Activated CD4-positive, alpha-beta T cell treated with anti-CD3 and anti-CD28 coated beads for 36 hours (primary cell): ENCODE data around the gene RANGAP1. TPM values are rescaled to one million over a fixed set of nuclear protein-coding genes. Genes with fewer than 3 reads are reported as not detected.

ENCODE experiments used
- ATAC-seq: fragments of 200-7000 bp; cut with Tn5 transposase; one replicate; pipeline ENCODE4 v1.10.0; 2021; ENCODE audit warnings: mild to moderate bottlenecking, moderate library complexity
- CTCF ChIA-PET: fragments of 350-600 bp; sonication (Branson Sonifier 250); formaldehyde crosslinking; loops from one replicate; lab custom pipeline; 2021; ENCODE audit warnings: antibody characterized with exemption; lab: Charles Lee
- POLR2A ChIA-PET: fragments of 350-600 bp; sonication (Branson Sonifier 250); formaldehyde crosslinking; loops from one replicate; lab custom pipeline; 2021; ENCODE audit warnings: antibody characterized with exemption, inconsistent platforms; lab: Charles Lee
- DNase-seq: peaks from one replicate; pipeline ENCODE4 v3.0.0-alpha.2; 2020
- H3K27ac Mint-ChIP-seq: one replicate; pipeline ENCODE4 v1.8.0; 2021; ENCODE audit warnings: mixed read lengths
- H3K27me3 Mint-ChIP-seq: one replicate; pipeline ENCODE4 v1.8.0; 2021; ENCODE audit warnings: mixed read lengths
- H3K36me3 Mint-ChIP-seq: one replicate; pipeline ENCODE4 v1.8.0; 2021; ENCODE audit warnings: low read depth, mixed read lengths
- H3K4me1 Mint-ChIP-seq: one replicate; pipeline ENCODE4 v1.8.0; 2021; ENCODE audit warnings: mixed read lengths
- H3K4me3 Mint-ChIP-seq: one replicate; pipeline ENCODE4 v1.8.0; 2021; ENCODE audit warnings: mild to moderate bottlenecking, moderate library complexity, mixed read lengths
- H3K9me3 Mint-ChIP-seq: one replicate; pipeline ENCODE4 v1.8.0; 2021; ENCODE audit warnings: low read depth, mixed read lengths
- intact Hi-C, 2 experiments: fragments of 100-400 bp; cut with DNase I in 1 of 2; cut with micrococcal nuclease in 1 of 2; formaldehyde crosslinking; loops; one replicate each; pipeline versions ENCODE4 v1.14.2 to v1.15.1; 2022 to 2024; cut with DNase I, micrococcal nuclease
- total RNA-seq, 2 experiments: library from RNA; stranded (reverse); gene quantifications; one replicate each; pipeline ENCODE4 v1.2.3, GENCODE V29; 2021

RANGAP1 gene, protein sequence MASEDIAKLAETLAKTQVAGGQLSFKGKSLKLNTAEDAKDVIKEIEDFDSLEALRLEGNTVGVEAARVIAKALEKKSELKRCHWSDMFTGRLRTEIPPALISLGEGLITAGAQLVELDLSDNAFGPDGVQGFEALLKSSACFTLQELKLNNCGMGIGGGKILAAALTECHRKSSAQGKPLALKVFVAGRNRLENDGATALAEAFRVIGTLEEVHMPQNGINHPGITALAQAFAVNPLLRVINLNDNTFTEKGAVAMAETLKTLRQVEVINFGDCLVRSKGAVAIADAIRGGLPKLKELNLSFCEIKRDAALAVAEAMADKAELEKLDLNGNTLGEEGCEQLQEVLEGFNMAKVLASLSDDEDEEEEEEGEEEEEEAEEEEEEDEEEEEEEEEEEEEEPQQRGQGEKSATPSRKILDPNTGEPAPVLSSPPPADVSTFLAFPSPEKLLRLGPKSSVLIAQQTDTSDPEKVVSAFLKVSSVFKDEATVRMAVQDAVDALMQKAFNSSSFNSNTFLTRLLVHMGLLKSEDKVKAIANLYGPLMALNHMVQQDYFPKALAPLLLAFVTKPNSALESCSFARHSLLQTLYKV
- total RNA-seq = 100 to 1,000 TPM; 140 to 157 TPM

DNA sequence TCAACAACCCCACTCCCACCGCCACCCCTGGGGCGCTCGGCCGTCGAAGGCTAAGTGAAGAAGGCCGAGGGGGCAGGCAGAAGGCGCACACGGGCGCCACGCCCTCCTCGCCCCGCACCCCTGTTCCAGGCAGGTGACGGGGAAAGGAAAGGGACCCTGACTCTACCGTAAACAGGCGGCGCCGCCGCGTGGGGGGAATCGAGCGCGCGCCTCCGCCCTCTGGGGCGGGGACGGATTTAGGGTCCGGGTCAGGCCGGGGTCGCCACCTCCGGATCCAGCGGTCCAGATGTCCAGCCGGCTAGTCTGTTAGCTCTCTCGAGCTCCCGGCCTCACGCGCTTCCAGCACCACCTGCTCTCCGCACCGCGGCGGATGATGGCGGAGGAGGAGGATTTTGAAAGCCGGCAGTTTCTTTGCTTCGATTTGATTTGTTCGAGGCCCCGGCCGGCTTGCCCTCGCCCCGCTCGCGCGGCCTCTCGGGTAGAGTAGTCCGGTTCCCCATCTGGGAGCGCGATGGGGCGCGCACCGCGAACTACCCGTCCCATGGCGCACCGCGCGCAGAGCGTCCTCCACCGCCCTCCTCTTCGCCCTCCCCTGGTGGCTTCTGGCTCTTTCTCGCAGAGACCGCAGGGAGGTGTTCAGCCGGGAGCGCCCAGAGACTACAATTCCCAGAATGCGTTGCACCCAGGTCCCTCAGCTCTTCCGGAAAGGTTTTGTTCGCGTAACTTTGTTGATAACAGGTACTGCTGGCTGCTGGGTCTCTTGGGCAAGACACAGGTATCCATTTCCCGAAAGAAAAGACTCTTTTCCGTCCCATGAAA, at the start of gene RANGAP1:
TSS of gene RANGAP1 (minus strand) at position 368 of the 819 bp plus-strand sequence. CDS start 5,143 bp downstream, outside the sequence.
- H3K27me3 Mint-ChIP-seq = no peaks in the 10 kb centered on the region
- peaks cover 31% of the 10 kb centered on the region for H3K36me3 Mint-ChIP-seq
- intact Hi-C loops = loop anchor here (1.0 to 10.0 kb wide), 20 partner anchors 15 to 1329 kb away; partner anchors contain the start of genes ACO2 (in 2 of the 2), L3MBTL2 (in 2 of the 2), POLR3H (in 2 of the 2) and RBX1 (in 2 of the 2)
- H3K4me3 Mint-ChIP-seq = peak within 1 kb of the TSS; percentile 88
- no peaks in the 10 kb centered on the region for H3K9me3 Mint-ChIP-seq
- POLR2A ChIA-PET = interaction anchor here (0.6 to 2.1 kb wide), 15 partner anchors 10 to 363 kb away, joined by 3 to 20 read pairs (median 5); partner anchors contain the start of genes ACO2, DESI1, PHF5A and PMM1
- peaks cover 33% of the 10 kb centered on the region for H3K4me1 Mint-ChIP-seq
- ATAC-seq (peak; percentile 94), DNase-seq (peak; percentile 99)
- peak within 1 kb of the TSS; percentile 97 for H3K27ac Mint-ChIP-seq
- CTCF ChIA-PET = interaction anchor here (0.6 to 3.3 kb wide), 7 partner anchors 15 to 805 kb away, joined by 3 to 15 read pairs (median 4); partner anchors contain the start of genes EP300, NDUFA6 and ZC3H7B

DNA sequence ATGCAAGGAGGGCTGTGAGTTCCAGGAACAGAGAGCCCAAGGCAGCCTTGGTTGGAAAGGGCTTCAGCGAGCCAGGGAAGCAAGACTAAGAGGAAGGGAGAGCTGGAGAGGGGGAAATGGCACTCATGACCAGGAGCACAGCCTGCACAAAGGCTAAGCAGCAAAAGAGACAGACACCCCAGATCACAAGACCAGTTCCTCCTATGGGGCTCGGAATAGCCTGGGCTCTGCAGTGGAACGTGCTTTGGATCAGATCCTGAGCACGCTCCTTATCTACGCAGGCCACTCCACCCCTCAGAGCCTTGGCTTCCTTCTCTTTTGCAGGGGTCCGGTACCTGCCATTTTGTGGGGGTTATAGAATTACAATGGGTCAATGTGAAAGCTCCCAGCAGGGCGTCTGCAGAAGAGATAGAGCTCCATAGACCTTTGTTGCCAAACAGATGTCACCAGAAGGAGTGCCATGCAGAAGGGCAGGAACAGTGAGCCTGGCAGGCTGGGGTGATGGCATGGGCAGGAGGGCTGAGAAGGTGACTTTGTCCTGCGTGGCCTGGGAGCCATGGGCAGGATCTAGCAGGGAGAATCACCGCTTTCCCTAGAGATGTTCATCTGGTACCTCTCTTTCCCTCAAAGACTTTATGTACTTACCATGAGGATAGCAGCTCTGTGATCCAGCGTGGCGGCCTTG, 49.1 kb upstream of the RANGAP1 start:
- CTCF ChIA-PET = no interaction called here
- Mint-ChIP-seq H3K27me3 (no peaks in the 10 kb centered on the region), H3K27ac (no peak overlapping the region), H3K4me3 (no peak overlapping the region), H3K9me3 (no peaks in the 10 kb centered on the region), H3K4me1 (peaks cover 8% of the 10 kb centered on the region), H3K36me3 (peaks cover 13% of the 10 kb centered on the region)
- no peak for DNase-seq
- POLR2A ChIA-PET = interaction anchor here (0.6 kb wide), 1 partner anchor 31 kb away, joined by 11 read pairs; no protein-coding TSS in a partner anchor
- ATAC-seq = no peak
- intact Hi-C loops = no loop called here

DNA sequence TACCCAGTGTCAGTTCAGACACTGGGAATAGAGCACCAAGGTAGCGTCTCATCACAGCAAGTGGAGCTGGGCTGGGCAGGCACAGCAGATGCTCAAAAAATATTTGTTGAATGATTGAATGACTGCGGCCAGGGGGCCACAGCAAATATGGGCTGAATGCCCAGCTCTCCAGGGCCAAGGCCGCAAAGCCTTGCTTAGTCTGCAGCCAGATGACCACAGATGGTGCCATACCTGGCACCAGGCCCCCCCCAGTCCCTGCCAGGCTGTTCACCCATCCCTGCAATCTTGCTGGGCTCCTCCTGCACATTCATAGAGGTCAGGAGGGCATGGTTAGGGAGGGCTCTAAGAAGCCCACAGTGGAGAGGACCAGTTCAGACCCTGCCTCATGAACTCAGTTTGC, 48.2 kb upstream of the RANGAP1 start:
- H3K4me3 Mint-ChIP-seq = no peak overlapping the region
- DNase-seq = no peak
- peaks cover 13% of the 10 kb centered on the region for H3K36me3 Mint-ChIP-seq
- no peaks in the 10 kb centered on the region for H3K27me3 Mint-ChIP-seq
- POLR2A ChIA-PET = no interaction called here
- CTCF ChIA-PET = interaction anchor here (0.5 to 1.1 kb wide), 3 partner anchors 11 to 192 kb away, joined by 3 read pairs; no protein-coding TSS in a partner anchor
- no peaks in the 10 kb centered on the region for H3K9me3 Mint-ChIP-seq
- peaks cover 8% of the 10 kb centered on the region for H3K4me1 Mint-ChIP-seq
- ATAC-seq = no peak
- no peak overlapping the region for H3K27ac Mint-ChIP-seq
- intact Hi-C loops = no loop called here

DNA sequence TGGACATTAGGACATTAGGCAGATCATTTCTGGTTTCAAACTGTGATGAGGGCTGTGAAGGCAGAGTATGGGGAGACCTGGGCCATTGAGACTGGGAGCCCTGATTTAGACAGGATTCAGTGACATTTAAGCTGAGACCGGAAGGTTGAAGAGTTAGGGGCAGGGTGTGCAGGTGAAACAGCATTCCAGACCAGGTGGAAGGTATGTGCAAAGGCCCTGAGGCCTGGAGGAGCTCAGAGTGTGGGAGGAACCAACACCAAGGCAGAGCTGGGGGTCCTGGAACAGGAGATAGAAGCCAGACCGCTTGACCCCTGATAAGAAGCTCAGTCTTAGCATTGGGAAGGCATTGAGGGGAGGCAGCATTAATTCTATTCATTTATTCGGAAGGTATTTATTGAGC, 47.8 kb upstream of the RANGAP1 start:
- H3K27ac Mint-ChIP-seq = no peak overlapping the region
- DNase-seq (no peak), ATAC-seq (no peak)
- ChIA-PET POLR2A (no interaction called here), CTCF (interaction anchor here (0.5 to 1.1 kb wide), 3 partner anchors 11 to 193 kb away, joined by 3 read pairs; no protein-coding TSS in a partner anchor)
- no peaks in the 10 kb centered on the region for H3K9me3 Mint-ChIP-seq
- H3K27me3 Mint-ChIP-seq = no peaks in the 10 kb centered on the region
- peaks cover 13% of the 10 kb centered on the region for H3K36me3 Mint-ChIP-seq
- peaks cover 8% of the 10 kb centered on the region for H3K4me1 Mint-ChIP-seq
- intact Hi-C loops = no loop called here
- H3K4me3 Mint-ChIP-seq = no peak overlapping the region

DNA sequence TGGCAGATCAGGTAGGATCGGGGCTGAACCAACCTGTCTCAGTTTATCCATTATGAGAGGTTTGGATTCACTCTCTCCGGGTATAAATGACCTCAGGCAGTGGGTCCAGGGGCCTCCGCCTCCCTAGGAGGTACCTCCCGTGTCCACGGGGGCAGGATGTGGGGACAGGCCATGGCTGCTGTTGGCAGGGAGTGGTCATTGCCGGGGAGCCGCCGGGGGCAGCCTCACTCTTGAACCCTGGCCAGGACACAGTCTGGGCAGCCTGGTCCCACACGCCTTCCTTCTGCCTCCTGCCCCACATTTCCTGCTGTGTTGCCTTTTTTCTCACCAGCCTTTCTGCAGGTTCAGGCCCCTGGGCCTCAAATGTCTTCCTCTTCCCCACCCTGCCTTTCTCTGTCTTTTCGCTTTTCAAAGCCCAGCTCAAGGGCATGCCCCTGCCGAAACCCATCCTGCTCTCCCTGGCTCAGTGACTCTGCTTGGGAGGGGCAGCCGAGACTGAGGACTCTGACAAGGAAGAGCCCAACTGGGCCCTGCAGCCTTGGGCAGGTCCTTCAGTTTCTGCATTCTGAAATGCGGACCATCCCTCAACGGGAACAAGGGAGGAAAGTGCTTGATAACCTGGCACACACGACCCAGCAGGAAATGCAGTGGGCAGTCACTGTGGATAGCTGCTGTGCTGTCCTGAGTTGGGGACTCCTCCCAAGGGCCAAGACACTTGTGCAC, 46.4 kb upstream of the RANGAP1 start:
- CTCF ChIA-PET = no interaction called here

DNA sequence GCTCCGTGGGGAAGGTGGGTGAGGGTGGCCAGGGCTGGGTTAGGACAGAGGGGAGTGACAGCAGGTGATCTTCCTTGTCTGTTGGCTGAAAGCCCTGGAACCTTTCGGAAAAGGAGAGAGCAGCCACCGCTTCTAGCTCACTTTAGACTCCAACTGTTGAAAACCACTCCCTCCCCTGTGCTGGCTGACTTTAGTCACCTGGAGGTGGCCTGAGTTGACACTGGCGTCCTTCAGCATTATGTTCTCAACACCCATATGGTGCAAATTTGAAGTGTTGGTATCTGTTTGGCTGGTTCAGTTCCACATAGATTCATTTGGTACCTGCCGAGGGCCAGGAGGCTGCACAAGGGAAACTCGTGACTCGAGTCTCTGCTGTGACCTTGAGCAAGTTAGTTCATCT, 44.2 kb upstream of the RANGAP1 start:
- intact Hi-C loops = no loop called here

More for the DNA sequence above, 46.4 kb upstream of the RANGAP1 start:
- no peak overlapping the region for H3K4me3 Mint-ChIP-seq
- H3K9me3 Mint-ChIP-seq = no peaks in the 10 kb centered on the region
- no peak overlapping the region for H3K27ac Mint-ChIP-seq
- ATAC-seq = no peak
- DNase-seq = no peak
- peaks cover 18% of the 10 kb centered on the region for H3K36me3 Mint-ChIP-seq
- intact Hi-C loops = no loop called here
- POLR2A ChIA-PET = no interaction called here
- H3K4me1 Mint-ChIP-seq = peaks cover 8% of the 10 kb centered on the region
- H3K27me3 Mint-ChIP-seq = no peaks in the 10 kb centered on the region

DNA sequence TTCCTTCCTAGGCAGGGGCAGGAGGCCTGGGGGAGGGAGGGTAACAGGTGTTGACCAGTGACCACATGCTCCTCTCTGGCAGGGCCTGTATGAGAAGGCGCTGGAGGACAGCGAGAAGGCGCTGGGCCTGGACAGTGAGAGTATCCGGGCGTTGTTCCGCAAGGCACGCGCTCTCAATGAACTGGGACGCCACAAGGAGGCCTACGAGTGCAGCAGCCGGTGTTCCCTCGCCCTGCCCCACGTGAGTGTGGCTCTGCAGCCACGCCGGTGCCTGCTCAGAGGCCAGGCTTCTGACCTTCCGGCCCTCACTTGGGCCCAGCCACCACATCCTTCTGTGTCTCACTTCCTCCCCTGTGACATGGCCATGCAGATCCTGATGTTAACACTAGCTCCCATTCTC, 41.1 kb upstream of the RANGAP1 start:
- intact Hi-C loops = no loop called here
- Mint-ChIP-seq H3K9me3 (no peaks in the 10 kb centered on the region), H3K4me1 (no peaks in the 10 kb centered on the region), H3K36me3 (peaks cover 24% of the 10 kb centered on the region), H3K27ac (no peak overlapping the region), H3K27me3 (no peaks in the 10 kb centered on the region), H3K4me3 (no peak overlapping the region)
- ChIA-PET POLR2A (no interaction called here), CTCF (interaction anchor here (1.1 kb wide), 1 partner anchor 36 kb away, joined by 4 read pairs; no protein-coding TSS in a partner anchor)
- ATAC-seq (no peak), DNase-seq (no peak)

More for the DNA sequence above, 44.2 kb upstream of the RANGAP1 start:
- no peaks in the 10 kb centered on the region for H3K4me1 Mint-ChIP-seq
- ATAC-seq (no peak), DNase-seq (no peak)
- no peaks in the 10 kb centered on the region for H3K9me3 Mint-ChIP-seq
- H3K4me3 Mint-ChIP-seq = no peak overlapping the region
- ChIA-PET POLR2A (no interaction called here), CTCF (interaction anchor here (0.5 kb wide), 1 partner anchor 187 kb away, joined by 3 read pairs; no protein-coding TSS in a partner anchor)
- no peak overlapping the region for H3K27ac Mint-ChIP-seq
- peaks cover 20% of the 10 kb centered on the region for H3K36me3 Mint-ChIP-seq
- H3K27me3 Mint-ChIP-seq = no peaks in the 10 kb centered on the region

DNA sequence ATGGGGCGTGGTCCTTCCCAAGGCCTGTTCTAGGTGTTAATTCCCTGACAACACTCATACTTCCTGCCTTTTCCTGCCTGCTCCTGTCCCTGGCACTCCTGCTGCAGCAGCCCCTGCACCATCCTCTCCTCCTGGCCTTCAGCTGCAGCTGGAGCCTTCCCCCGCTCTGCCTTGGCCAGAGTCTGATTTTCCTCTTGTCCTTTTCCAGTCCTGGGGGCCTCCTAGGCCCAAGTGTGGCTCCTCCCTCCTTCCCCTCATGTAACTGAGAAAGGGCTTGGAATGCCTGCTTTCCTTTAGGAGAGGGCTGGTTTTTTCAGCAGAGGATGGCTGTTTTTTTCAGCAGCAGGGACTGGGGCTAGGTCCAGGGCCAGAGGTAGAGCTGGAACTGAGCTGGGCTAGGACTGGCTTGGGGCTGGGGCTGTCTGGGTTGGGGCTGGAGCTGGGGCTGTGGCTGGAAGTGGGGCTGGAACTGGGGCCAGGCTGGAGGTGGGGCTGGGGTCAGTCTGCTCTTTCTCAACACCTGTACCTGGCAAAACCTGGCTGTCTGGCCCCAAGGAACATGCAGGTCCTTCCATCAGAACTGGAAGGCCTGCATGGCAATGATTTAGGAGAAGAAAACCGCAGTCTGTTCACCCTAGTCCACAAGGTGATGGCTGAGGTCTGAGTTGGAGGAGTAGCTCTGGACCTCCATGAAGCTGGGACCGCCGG, 39.0 kb upstream of the RANGAP1 start:
- H3K27me3 Mint-ChIP-seq = no peaks in the 10 kb centered on the region
- H3K27ac Mint-ChIP-seq = no peak overlapping the region
- intact Hi-C loops = no loop called here
- DNase-seq = no peak
- peaks cover 33% of the 10 kb centered on the region for H3K36me3 Mint-ChIP-seq
- no peak overlapping the region for H3K4me3 Mint-ChIP-seq
- H3K4me1 Mint-ChIP-seq = no peaks in the 10 kb centered on the region
- no peak for ATAC-seq
- no peaks in the 10 kb centered on the region for H3K9me3 Mint-ChIP-seq
- POLR2A ChIA-PET = no interaction called here
- CTCF ChIA-PET = no interaction called here

DNA sequence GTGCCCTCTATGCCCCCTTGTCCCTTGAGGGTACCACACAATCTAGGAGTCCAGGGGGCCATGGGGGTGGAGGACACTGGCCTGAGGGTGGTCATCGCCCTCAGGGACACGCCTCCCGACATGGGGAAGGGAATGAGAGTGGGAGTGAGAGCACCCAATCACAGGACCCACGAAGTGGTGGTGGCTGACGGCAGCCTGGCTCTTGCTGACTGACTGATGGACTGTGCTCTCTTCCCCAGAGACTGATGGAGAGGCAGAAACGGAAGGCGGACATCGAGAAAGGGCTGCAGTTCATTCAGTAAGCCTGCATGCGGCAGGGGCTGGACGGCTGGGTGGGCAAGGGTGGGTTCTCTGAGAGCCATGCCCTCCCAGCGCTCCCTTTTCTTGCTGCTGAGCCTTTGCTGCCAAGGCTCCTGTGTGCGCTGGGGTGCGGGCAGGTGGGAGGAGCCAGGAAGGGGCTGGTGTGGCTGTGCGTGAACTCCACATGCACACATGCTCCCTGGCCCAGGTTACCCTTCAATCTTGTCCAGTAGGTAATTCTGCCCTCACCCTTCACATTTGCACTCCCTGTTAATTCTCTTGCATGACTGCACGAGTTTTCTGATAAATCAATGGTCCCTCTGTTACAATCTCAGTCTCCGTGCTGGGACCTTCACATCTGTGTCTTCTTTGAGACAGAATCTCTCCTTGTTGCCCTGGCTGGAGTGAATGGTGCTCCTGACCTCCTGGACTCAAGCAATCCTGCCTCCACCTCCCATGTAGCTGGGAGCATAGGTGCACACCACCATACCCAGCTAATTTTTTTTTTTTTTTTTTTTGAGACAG, 34.6 kb upstream of the RANGAP1 start:
- Mint-ChIP-seq H3K27ac (no peak overlapping the region), H3K27me3 (no peaks in the 10 kb centered on the region), H3K36me3 (peaks cover 26% of the 10 kb centered on the region), H3K4me1 (peaks cover 3% of the 10 kb centered on the region), H3K9me3 (no peaks in the 10 kb centered on the region), H3K4me3 (no peak overlapping the region)
- intact Hi-C loops = no loop called here
- no peak for ATAC-seq
- no peak for DNase-seq
- ChIA-PET POLR2A (no interaction called here), CTCF (no interaction called here)
